ENCODE results near the gene WSB1.
"Not testable (repeated sequence)": the region's sequence is repeated elsewhere in the genome, so short reads cannot be mapped to it uniquely, and the experiment has no call there.

DNA sequence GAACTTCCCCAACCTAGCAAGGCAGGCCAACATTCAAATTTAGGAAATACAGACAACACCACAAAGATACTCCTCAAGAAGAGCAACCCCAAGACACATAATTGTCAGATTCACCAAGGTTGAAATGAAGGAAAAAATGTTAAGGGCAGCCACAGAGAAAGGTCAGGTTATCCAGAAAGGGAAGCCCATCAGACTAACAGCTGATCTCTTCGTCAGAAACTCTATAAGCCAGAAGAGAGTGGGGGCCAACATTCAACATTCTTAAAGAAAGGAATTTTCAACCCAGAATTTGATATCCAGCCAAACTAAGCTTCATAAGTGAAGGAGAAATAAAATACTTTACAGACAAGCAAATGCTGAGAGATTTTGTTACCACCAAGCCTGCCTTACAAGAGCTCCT is 43.1 kb upstream of the WSB1 start:
- TF ChIP-seq, protein P1, sequence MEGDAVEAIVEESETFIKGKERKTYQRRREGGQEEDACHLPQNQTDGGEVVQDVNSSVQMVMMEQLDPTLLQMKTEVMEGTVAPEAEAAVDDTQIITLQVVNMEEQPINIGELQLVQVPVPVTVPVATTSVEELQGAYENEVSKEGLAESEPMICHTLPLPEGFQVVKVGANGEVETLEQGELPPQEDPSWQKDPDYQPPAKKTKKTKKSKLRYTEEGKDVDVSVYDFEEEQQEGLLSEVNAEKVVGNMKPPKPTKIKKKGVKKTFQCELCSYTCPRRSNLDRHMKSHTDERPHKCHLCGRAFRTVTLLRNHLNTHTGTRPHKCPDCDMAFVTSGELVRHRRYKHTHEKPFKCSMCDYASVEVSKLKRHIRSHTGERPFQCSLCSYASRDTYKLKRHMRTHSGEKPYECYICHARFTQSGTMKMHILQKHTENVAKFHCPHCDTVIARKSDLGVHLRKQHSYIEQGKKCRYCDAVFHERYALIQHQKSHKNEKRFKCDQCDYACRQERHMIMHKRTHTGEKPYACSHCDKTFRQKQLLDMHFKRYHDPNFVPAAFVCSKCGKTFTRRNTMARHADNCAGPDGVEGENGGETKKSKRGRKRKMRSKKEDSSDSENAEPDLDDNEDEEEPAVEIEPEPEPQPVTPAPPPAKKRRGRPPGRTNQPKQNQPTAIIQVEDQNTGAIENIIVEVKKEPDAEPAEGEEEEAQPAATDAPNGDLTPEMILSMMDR (IDR thresholded peaks at IDR 0.05) = not testable (repeated sequence)
- not testable (repeated sequence) for TF ChIP-seq EZH2, EZH2phosphoT487 (IDR thresholded peaks at IDR 0.05)

Measured in neural progenitor cell (in vitro differentiated cells).